Activated CD4-positive, alpha-beta T cell treated with anti-CD3 and anti-CD28 coated beads for 24 hours (primary cell): ENCODE measurements around the gene RXFP4.
"Not testable (repeated sequence)": the region's sequence is repeated elsewhere in the genome, so short reads cannot be mapped to it uniquely, and the experiment has no call there.

Source experiments
- DNase-seq, 2 donors: peaks; one replicate each; pipeline ENCODE4 v3.0.0-alpha.2; 2020; ENCODE audit warnings: low read depth in 2 of 2

The RXFP4 gene

GRCh38 chr1:155978325-155978972 lies 37.0 kb downstream of the RXFP4 start, which contains the start of gene ARHGEF2:
Gene ARHGEF2 (minus strand): TSS chr1:155978547. CDS start chr1:155978427, 120 bp downstream.
- DNase-seq = peak; percentile 65 to 75

- DNase-seq = no peak
Observed at GRCh38 chr1:155978973-155979429, 37.6 kb downstream of the RXFP4 start.

- DNase-seq = no peak
Observed at GRCh38 chr1:155979597-155980343, 38.3 kb downstream of the RXFP4 start.

- no peak for DNase-seq
Observed at GRCh38 chr1:155981266-155982088, 40.0 kb downstream of the RXFP4 start.

- no peak for DNase-seq
Observed at GRCh38 chr1:155982106-155982505, 40.7 kb downstream of the RXFP4 start.

- no peak for DNase-seq
Observed at GRCh38 chr1:155983191-155984024, 42.0 kb downstream of the RXFP4 start.

- DNase-seq = no peak
Observed at GRCh38 chr1:155984341-155984740, 42.9 kb downstream of the RXFP4 start.

- not testable (repeated sequence) for DNase-seq
Observed at GRCh38 chr1:155984903-155985645, 43.6 kb downstream of the RXFP4 start.

GRCh38 chr1:155989242-155990004 lies 48.0 kb downstream of the RXFP4 start:
- DNase-seq = peak; percentile 64 to 71

GRCh38 chr1:155990005-155990739 lies 48.7 kb downstream of the RXFP4 start:
- DNase-seq = no peak
